ENCODE data around the gene MLST8.

DNA sequence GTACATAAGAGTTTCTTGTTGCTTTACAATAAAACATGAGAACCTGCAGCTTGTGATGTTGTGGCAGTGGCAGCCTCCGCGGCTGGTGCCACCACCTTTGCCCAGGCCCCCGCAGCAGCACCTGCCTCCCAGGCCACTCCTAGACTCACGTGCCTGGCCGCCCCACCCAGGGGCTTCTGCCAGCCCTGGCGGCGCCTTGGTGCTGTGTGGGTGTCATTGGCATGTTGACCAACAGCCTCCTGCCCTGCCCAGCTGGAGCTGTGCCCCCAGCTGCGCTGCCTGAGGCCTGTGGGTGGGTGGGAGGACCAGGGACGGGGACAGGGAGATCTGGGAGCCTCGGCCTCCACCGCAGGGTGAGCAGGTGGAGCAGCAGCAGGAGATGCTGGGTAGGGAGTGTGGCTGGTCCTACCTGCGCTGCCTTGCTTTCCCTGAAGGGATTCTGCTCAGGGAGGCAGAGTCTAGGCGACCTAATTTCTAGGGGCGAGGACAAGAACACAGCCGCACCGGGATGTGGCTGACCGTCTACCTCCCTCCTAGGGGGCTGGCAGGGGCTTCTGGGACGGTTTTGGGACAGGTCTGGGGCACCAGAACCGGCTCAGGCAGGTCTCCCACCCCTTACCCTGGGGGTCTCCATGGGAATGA, 30.6 kb downstream of the MLST8 start:
- TF ChIP-seq, protein P1, sequence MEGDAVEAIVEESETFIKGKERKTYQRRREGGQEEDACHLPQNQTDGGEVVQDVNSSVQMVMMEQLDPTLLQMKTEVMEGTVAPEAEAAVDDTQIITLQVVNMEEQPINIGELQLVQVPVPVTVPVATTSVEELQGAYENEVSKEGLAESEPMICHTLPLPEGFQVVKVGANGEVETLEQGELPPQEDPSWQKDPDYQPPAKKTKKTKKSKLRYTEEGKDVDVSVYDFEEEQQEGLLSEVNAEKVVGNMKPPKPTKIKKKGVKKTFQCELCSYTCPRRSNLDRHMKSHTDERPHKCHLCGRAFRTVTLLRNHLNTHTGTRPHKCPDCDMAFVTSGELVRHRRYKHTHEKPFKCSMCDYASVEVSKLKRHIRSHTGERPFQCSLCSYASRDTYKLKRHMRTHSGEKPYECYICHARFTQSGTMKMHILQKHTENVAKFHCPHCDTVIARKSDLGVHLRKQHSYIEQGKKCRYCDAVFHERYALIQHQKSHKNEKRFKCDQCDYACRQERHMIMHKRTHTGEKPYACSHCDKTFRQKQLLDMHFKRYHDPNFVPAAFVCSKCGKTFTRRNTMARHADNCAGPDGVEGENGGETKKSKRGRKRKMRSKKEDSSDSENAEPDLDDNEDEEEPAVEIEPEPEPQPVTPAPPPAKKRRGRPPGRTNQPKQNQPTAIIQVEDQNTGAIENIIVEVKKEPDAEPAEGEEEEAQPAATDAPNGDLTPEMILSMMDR (IDR thresholded peaks at IDR 0.05), result no peak
- TF ChIP-seq POLR2AphosphoS5 (IDR thresholded peaks at IDR 0.05; ENCODE audit: insufficient read depth in 1 of 2, low read depth in 1 of 2) (no peak), POLR2A (IDR thresholded peaks at IDR 0.05) (no peak)

All from vagina (tissue), 2 donors.